UCSD-AML1 (cell line): Measurements from ENCODE around the gene RGS4.
"Not testable (repeated sequence)": the region's sequence is repeated elsewhere in the genome, so short reads cannot be mapped to it uniquely, and the experiment has no call there.

Source experiments
- DNase-seq: peaks from one replicate; lab custom pipeline; 2025; ENCODE audit not compliant: unreplicated experiment; lab: John Stamatoyannopoulos, UW

Gene RGS4

GRCh38 chr1:163066686-163067085 lies 2.5 kb upstream of the RGS4 start:
- no peak for DNase-seq

- no peak for DNase-seq
Observed at GRCh38 chr1:163068716-163069115, 445 bp upstream of the RGS4 start.

GRCh38 chr1:163069655-163070277 lies 605 bp downstream of the RGS4 start:
- DNase-seq: no peak

GRCh38 chr1:163071405-163072255 lies 2.5 kb downstream of the RGS4 start:
- peak; percentile 25 for DNase-seq

GRCh38 chr1:163072658-163073057 lies 3.5 kb downstream of the RGS4 start:
- no peak for DNase-seq

- DNase-seq: no peak
Observed at GRCh38 chr1:163074004-163074403, 4.8 kb downstream of the RGS4 start.

GRCh38 chr1:163074716-163075284 lies 5.6 kb downstream of the RGS4 start:
- no peak for DNase-seq

GRCh38 chr1:163076044-163076443 lies 6.9 kb downstream of the RGS4 start:
- DNase-seq: no peak

GRCh38 chr1:163076446-163076845 lies 7.3 kb downstream of the RGS4 start:
- no peak for DNase-seq

- no peak for DNase-seq
Observed at GRCh38 chr1:163076981-163077761, 8.0 kb downstream of the RGS4 start.

- no peak for DNase-seq
Observed at GRCh38 chr1:163082971-163083370, 13.8 kb downstream of the RGS4 start.

- DNase-seq: no peak
Observed at GRCh38 chr1:163083690-163084089, 14.5 kb downstream of the RGS4 start.

GRCh38 chr1:163084330-163084729 lies 15.2 kb downstream of the RGS4 start:
- DNase-seq: no peak

GRCh38 chr1:163085041-163085903 lies 16.1 kb downstream of the RGS4 start:
- DNase-seq: no peak

GRCh38 chr1:163085904-163086268 lies 16.7 kb downstream of the RGS4 start:
- no peak for DNase-seq

GRCh38 chr1:163089117-163089516 lies 20.0 kb downstream of the RGS4 start:
- not testable (repeated sequence) for DNase-seq

- DNase-seq: no peak
Observed at GRCh38 chr1:163090321-163090945, 21.3 kb downstream of the RGS4 start.

GRCh38 chr1:163093169-163093568 lies 24.0 kb downstream of the RGS4 start:
- DNase-seq: no peak

- no peak for DNase-seq
Observed at GRCh38 chr1:163093579-163093978, 24.4 kb downstream of the RGS4 start.

- DNase-seq: no peak
Observed at GRCh38 chr1:163094182-163094581, 25.0 kb downstream of the RGS4 start.
